GM12872 (cell line): ENCODE data around the gene CCDC171.

Source experiments
- TF ChIP-seq, protein P1 (sequence below): IDR thresholded peaks from 3 replicates; pipeline ENCODE4 v1.5.1; 2011; ENCODE audit warnings: low read depth, mild to moderate bottlenecking, low read length, moderate library complexity; ENCODE audit not compliant: insufficient read depth

CCDC171 gene

DNA sequence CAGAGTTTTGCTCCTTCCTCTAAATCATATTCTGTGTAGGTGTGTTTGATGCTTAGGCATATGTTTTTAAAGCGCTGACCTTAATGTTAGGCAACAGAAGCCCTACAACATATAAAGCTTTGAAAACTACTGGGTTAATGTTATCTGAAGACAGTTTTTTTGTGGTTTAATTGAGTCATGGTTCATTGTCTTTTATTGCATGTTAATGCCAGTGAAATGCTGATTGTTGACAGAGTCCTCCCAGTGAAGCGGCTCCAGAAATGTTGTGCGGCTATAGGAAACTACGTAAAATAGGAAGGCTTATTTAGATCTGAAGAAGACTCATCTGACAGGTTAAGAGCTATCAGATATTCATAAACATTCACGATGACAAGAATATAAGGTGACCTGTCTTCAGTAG, 424.6 kb downstream of the CCDC171 start:
- TF ChIP-seq, protein P1, sequence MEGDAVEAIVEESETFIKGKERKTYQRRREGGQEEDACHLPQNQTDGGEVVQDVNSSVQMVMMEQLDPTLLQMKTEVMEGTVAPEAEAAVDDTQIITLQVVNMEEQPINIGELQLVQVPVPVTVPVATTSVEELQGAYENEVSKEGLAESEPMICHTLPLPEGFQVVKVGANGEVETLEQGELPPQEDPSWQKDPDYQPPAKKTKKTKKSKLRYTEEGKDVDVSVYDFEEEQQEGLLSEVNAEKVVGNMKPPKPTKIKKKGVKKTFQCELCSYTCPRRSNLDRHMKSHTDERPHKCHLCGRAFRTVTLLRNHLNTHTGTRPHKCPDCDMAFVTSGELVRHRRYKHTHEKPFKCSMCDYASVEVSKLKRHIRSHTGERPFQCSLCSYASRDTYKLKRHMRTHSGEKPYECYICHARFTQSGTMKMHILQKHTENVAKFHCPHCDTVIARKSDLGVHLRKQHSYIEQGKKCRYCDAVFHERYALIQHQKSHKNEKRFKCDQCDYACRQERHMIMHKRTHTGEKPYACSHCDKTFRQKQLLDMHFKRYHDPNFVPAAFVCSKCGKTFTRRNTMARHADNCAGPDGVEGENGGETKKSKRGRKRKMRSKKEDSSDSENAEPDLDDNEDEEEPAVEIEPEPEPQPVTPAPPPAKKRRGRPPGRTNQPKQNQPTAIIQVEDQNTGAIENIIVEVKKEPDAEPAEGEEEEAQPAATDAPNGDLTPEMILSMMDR, result no peak

GRCh38 chr9:15982182-15982581, 429.3 kb downstream of the CCDC171 start:
- TF ChIP-seq, protein P1, result no peak

- TF ChIP-seq, protein P1, result no peak
These were observed 446.8 kb downstream of the CCDC171 start for GRCh38 chr9:15999422-16000339.

- TF ChIP-seq, protein P1, result no peak
These were observed 448.0 kb downstream of the CCDC171 start for GRCh38 chr9:16000811-16001210.

GRCh38 chr9:16001856-16002255, 449.0 kb downstream of the CCDC171 start:
- TF ChIP-seq, protein P1, result no peak

GRCh38 chr9:16002816-16003215, 450.0 kb downstream of the CCDC171 start:
- TF ChIP-seq, protein P1, result no peak

- TF ChIP-seq, protein P1, result no peak
These were observed 450.9 kb downstream of the CCDC171 start for GRCh38 chr9:16003785-16004184.
